PC-3 (cell line): ENCODE measurements around the gene CCL4. TPM values are rescaled to one million over a fixed set of nuclear protein-coding genes. Genes with fewer than 3 reads are reported as not detected.

Experiments
- ATAC-seq: fragments of 200-7000 bp; cut with Tn5 transposase; 2 replicates; pipeline ENCODE4 v1.9.1; 2020; ENCODE audit warnings: mild to moderate bottlenecking, moderate library complexity
- BruUV-seq: library from RNA; stranded (reverse); fragments of 400-500 nt; replicated peaks from 2 replicates; lab custom pipeline; 2021; lab: Mats Ljungman, UMichigan
- CTCF ChIA-PET: fragments of 300-600 bp; sonication (Branson Sonifier 250); formaldehyde crosslinking; loops from one replicate; lab custom pipeline; 2022; ENCODE audit warnings: antibody characterized with exemption; lab: Charles Lee
- POLR2A ChIA-PET: fragments of 300-600 bp; sonication (Branson Sonifier 250); formaldehyde crosslinking; loops from one replicate; lab custom pipeline; 2022; ENCODE audit warnings: antibody characterized with exemption; ENCODE audit not compliant: unreplicated experiment; lab: Charles Lee
- DNase-seq: peaks from one replicate; pipeline ENCODE4 v3.0.0-alpha.2; 2015
- H2AFZ ChIP-seq: fragments of 300-600 bp; sonication (generic); 2 replicates; pipeline ENCODE4 v1.6.0; 2016; ENCODE audit warnings: antibody characterized with exemption, low read length
- H3F3A ChIP-seq: fragments of 300-600 bp; sonication (generic); one replicate; pipeline ENCODE4 v1.6.0; 2017; ENCODE audit warnings: antibody characterized with exemption, low read length, control low read depth, mild to moderate bottlenecking; ENCODE audit not compliant: unreplicated experiment
- H3K27ac ChIP-seq: fragments of 300-600 bp; sonication (generic); 2 replicates; pipeline ENCODE4 v1.5.1; 2016; ENCODE audit warnings: mild to moderate bottlenecking, low read length
- H3K27me3 ChIP-seq: fragments of 300-600 bp; sonication (generic); 2 replicates; pipeline ENCODE4 v1.6.1; 2016; ENCODE audit warnings: low read length, mixed read lengths
- H3K36me3 ChIP-seq: fragments of 300-600 bp; sonication (generic); 2 replicates; pipeline ENCODE4 v1.6.1; 2016; ENCODE audit warnings: low read depth, mixed run types, low read length, mixed read lengths
- H3K4me1 ChIP-seq: fragments of 300-600 bp; sonication (generic); 2 replicates; pipeline ENCODE4 v1.5.1; 2016; ENCODE audit warnings: low read length; ENCODE audit not compliant: insufficient read depth
- H3K4me2 ChIP-seq: fragments of 300-600 bp; sonication (generic); 2 replicates; pipeline ENCODE4 v1.6.0; 2016; ENCODE audit warnings: low read length
- H3K4me3 ChIP-seq: fragments of 300-600 bp; sonication (generic); 2 replicates; pipeline ENCODE4 v1.5.1; 2016; ENCODE audit warnings: mild to moderate bottlenecking, low read length, mixed read lengths
- H3K79me2 ChIP-seq: fragments of 300-600 bp; sonication (generic); 2 replicates; pipeline ENCODE4 v1.6.1; 2017; ENCODE audit warnings: low read length, mixed read lengths
- H3K9ac ChIP-seq: fragments of 300-600 bp; sonication (generic); 2 replicates; pipeline ENCODE4 v1.6.0; 2016; ENCODE audit warnings: mild to moderate bottlenecking, low read length
- H3K9me2 ChIP-seq: fragments of 300-600 bp; sonication (generic); replicated peaks from 2 replicates; pipeline ENCODE4 v1.6.1; 2016; ENCODE audit warnings: mixed run types, low read length, mixed read lengths
- H3K9me3 ChIP-seq: fragments of 300-600 bp; sonication (generic); 2 replicates; pipeline ENCODE4 v1.6.1; 2016; ENCODE audit warnings: low read length, mixed read lengths
- H4K20me1 ChIP-seq: fragments of 300-600 bp; sonication (generic); 2 replicates; pipeline ENCODE4 v1.6.1; 2016; ENCODE audit warnings: low read length, mixed read lengths
- EZH2 ChIP-seq: fragments of 300-600 bp; sonication (generic); IDR thresholded peaks from one replicate; pipeline ENCODE4 v1.6.1; 2017; ENCODE audit warnings: antibody characterized with exemption, mild to moderate bottlenecking, low read length; ENCODE audit not compliant: unreplicated experiment
- EZH2phosphoT487 ChIP-seq: fragments of 300-600 bp; sonication (generic); IDR thresholded peaks from 2 replicates; pipeline ENCODE4 v1.6.1; 2018; ENCODE audit warnings: mild to moderate bottlenecking, antibody characterized with exemption, low read length, borderline replicate concordance
- intact Hi-C: fragments of 100-400 bp; cut with micrococcal nuclease; formaldehyde crosslinking; loops from 2 replicates; pipeline ENCODE4 v1.9.0; 2023
- total RNA-seq: library from RNA; depleted of rRNA; stranded (reverse); fragments of >200 nt; gene quantifications from 2 replicates; pipeline ENCODE4 v1.2.3, GENCODE V29; 2014
- TF ChIP-seq, protein P1 (sequence below): fragments of 300-600 bp; sonication (generic); conservative IDR thresholded peaks from 2 replicates; pipeline ENCODE4 v1.5.1; 2017; ENCODE audit warnings: antibody characterized with exemption, low read depth, mild to moderate bottlenecking, low read length

CCL4 gene
- total RNA-seq, 1 experiment from 2014 or later: not detected

- Histone ChIP-seq H3K4me3 (no peak overlapping the region), H2AFZ (no peak overlapping the region), H3K9me3 (no peaks in the 10 kb centered on the region), H3K27me3 (peaks cover 15% of the 10 kb centered on the region; the same call in 1 of the 2 replicates), H3K36me3 (no peaks in the 10 kb centered on the region), H3K79me2 (no peaks in the 10 kb centered on the region), H3F3A (no peaks in the 10 kb centered on the region), H3K4me2 (no peak overlapping the region), H3K27ac (no peak overlapping the region), H3K4me1 (no peaks in the 10 kb centered on the region), H4K20me1 (no peaks in the 10 kb centered on the region), H3K9me2 (no peaks in the 10 kb centered on the region), H3K9ac (no peak overlapping the region)
- POLR2A ChIA-PET: no interaction called here
- ATAC-seq: no peak
- no peak for TF ChIP-seq EZH2
- TF ChIP-seq EZH2phosphoT487: no peak
- intact Hi-C loops: no loop called here
- DNase-seq: no peak
- BruUV-seq: no TSS peak
- CTCF ChIA-PET: no interaction called here
These were observed 32.4 kb downstream of the CCL4 start for GRCh38 chr17:36136036-36136435.

DNA sequence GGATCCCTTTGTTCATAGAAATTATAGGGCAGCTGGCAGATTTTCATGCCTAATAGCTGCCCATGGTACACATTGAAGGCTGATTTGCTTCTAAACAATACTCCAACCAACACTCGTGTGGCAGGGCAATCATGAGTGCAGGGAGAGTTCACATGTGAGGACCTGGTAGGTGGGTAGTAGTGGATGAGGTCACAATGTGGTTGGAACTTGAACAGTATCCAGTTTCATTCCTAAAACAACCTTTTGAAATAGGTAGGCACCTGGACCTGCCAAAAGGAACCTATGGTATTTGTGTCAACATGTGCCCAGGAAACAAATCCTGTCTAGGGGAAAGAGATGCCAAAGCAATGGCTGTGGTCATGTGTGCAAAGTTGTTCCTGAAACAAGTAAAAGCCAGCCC lies 32.8 kb downstream of the CCL4 start:
- Histone ChIP-seq H3K9ac (no peak overlapping the region), H4K20me1 (no peaks in the 10 kb centered on the region), H3K4me1 (no peaks in the 10 kb centered on the region), H3K79me2 (no peaks in the 10 kb centered on the region), H3K27ac (no peak overlapping the region), H3K4me2 (no peak overlapping the region), H3K27me3 (peaks cover 19% of the 10 kb centered on the region; the same call in 1 of the 2 replicates), H3K9me2 (no peaks in the 10 kb centered on the region), H3K36me3 (no peaks in the 10 kb centered on the region), H2AFZ (no peak overlapping the region), H3F3A (no peaks in the 10 kb centered on the region), H3K4me3 (no peak overlapping the region), H3K9me3 (no peaks in the 10 kb centered on the region)
- no TSS peak for BruUV-seq
- no peak for DNase-seq
- intact Hi-C loops: no loop called here
- ChIA-PET POLR2A (no interaction called here), CTCF (no interaction called here)
- no peak for ATAC-seq
- TF ChIP-seq, protein P1, sequence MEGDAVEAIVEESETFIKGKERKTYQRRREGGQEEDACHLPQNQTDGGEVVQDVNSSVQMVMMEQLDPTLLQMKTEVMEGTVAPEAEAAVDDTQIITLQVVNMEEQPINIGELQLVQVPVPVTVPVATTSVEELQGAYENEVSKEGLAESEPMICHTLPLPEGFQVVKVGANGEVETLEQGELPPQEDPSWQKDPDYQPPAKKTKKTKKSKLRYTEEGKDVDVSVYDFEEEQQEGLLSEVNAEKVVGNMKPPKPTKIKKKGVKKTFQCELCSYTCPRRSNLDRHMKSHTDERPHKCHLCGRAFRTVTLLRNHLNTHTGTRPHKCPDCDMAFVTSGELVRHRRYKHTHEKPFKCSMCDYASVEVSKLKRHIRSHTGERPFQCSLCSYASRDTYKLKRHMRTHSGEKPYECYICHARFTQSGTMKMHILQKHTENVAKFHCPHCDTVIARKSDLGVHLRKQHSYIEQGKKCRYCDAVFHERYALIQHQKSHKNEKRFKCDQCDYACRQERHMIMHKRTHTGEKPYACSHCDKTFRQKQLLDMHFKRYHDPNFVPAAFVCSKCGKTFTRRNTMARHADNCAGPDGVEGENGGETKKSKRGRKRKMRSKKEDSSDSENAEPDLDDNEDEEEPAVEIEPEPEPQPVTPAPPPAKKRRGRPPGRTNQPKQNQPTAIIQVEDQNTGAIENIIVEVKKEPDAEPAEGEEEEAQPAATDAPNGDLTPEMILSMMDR: no peak
- TF ChIP-seq EZH2 (no peak), EZH2phosphoT487 (no peak)

- no peak for TF ChIP-seq EZH2
- TF ChIP-seq, protein P1: no peak
- no peak for TF ChIP-seq EZH2phosphoT487
- Histone ChIP-seq H2AFZ (no peak overlapping the region), H4K20me1 (no peaks in the 10 kb centered on the region), H3K9me2 (no peaks in the 10 kb centered on the region), H3K4me2 (no peak overlapping the region), H3K4me3 (no peak overlapping the region), H3K9ac (no peak overlapping the region), H3F3A (no peaks in the 10 kb centered on the region), H3K9me3 (no peaks in the 10 kb centered on the region), H3K36me3 (no peaks in the 10 kb centered on the region), H3K27ac (no peak overlapping the region), H3K4me1 (no peaks in the 10 kb centered on the region), H3K79me2 (no peaks in the 10 kb centered on the region), H3K27me3 (peaks cover 38% of the 10 kb centered on the region)
- no peak for DNase-seq
- intact Hi-C loops: no loop called here
- ATAC-seq: no peak
- ChIA-PET POLR2A (no interaction called here), CTCF (no interaction called here)
- BruUV-seq: no TSS peak
These were observed 38.6 kb downstream of the CCL4 start for GRCh38 chr17:36142235-36142634.
